Suprapubic skin (tissue), 3 donors: ENCODE data around the gene IQCE.

Experiments
- CTCF ChIP-seq, 2 donors: fragments of 200-600 bp in 1 of 2; fragments of 450-650 bp in 1 of 2; sonication (generic) in 1 of 2; IDR thresholded peaks; one replicate each; pipeline ENCODE4 v1.5.1; 2016 to 2019; ENCODE audit warnings: antibody characterized with exemption in 2 of 2, mild to moderate bottlenecking in 1 of 2, moderate library complexity in 1 of 2
- POLR2AphosphoS5 ChIP-seq, 3 donors: sonication (generic); formaldehyde crosslinking; IDR thresholded peaks; one replicate each; pipeline ENCODE4 v1.6.1; 2017; ENCODE audit warnings: antibody characterized with exemption in 3 of 3

GRCh38 chr7:2589341-2589740 lies 30.6 kb downstream of the IQCE start:
- TF ChIP-seq CTCF (IDR thresholded peaks at IDR 0.05): no peak
- no peak for TF ChIP-seq POLR2AphosphoS5 (IDR thresholded peaks at IDR 0.05)
